Pancreas (tissue), 10 donors: Measurements from ENCODE around the gene DNM2. TPM values are rescaled to one million over a fixed set of nuclear protein-coding genes. Genes with fewer than 3 reads are reported as not detected.
A peak's percentile ranks its signal among the peaks of the same experiment; 100 is the strongest.

Experiments
- ATAC-seq, 4 donors: fragments of 200-7000 bp; cut with Tn5 transposase; one replicate each; pipeline versions ENCODE4 v1.8.0 to v1.9.1; 2020; ENCODE audit warnings: mild to moderate bottlenecking in 4 of 4, moderate library complexity in 4 of 4
- DNase-seq, 6 donors: peaks; one replicate each; pipeline ENCODE4 v3.0.0-alpha.2; 2020
- FAIRE-seq: peaks from 2 replicates; lab custom pipeline; 2012; peaks lifted over from hg19 to GRCh38; lab: Jason Lieb, UNC
- H3K27ac ChIP-seq, 4 donors: fragments of 200-600 bp; sonication (generic); 1 replicate in 3 of 4; 2 replicates in 1 of 4; pipeline versions ENCODE4 v1.5.0 to v1.8.0; 2020
- H3K27me3 ChIP-seq, 4 donors: fragments of 200-600 bp; one replicate each; pipeline ENCODE4 v1.8.0; 2021
- H3K36me3 ChIP-seq, 3 donors: fragments of 200-600 bp; sonication (generic) in 1 of 3; one replicate each; pipeline versions ENCODE4 v1.5.0 to v1.8.0; 2020 to 2021
- H3K4me1 ChIP-seq, 3 donors: fragments of 200-600 bp; one replicate each; pipeline ENCODE4 v1.8.0; 2021
- H3K4me3 ChIP-seq, 4 donors: fragments of 200-600 bp; sonication (generic) in 2 of 4; one replicate each; pipeline versions ENCODE4 v1.5.0 to v1.8.0; 2020 to 2021
- H3K9me3 ChIP-seq, 4 donors: fragments of 200-600 bp; one replicate each; pipeline ENCODE4 v1.8.0; 2021
- CTCF ChIP-seq, 4 donors: fragments of 200-600 bp; sonication (generic) in 3 of 4; IDR thresholded peaks; one replicate each; pipeline versions ENCODE4 v1.5.0 to v1.8.0; 2021; ENCODE audit warnings: antibody characterized with exemption in 4 of 4
- WGBS, 2 donors: extraction: QIAGEN DNeasy Blood & Tissue Kit; methylation state at CpG; one replicate each; pipeline ENCODE4 v1.1.7; 2013; 5-methylcytosine and 5-hydroxymethylcytosine counted together
- intact Hi-C, 3 donors: fragments of 100-400 bp; cut with DNase I; formaldehyde crosslinking; loops; one replicate each; pipeline versions ENCODE4 v1.11.1 to v1.14.2; 2022
- polyA plus RNA-seq, 2 donors: library from polyadenylated mRNA; stranded (reverse); fragments of 200-250 nt; gene quantifications; one replicate each; pipeline ENCODE4 v1.2.3, GENCODE V29; 2013
- total RNA-seq, 6 donors: library from RNA; stranded (reverse); fragmentation: NEBNext Ultra II Directional in 4 of 6; extraction: Animal tissue kit (Norgen Biotek cat#: 25700) in 4 of 6; gene quantifications; one replicate each; pipeline versions ENCODE4 v1.2.1 to v1.2.4, GENCODE V29; 2021 to 2023
- donor health status: healthy with polysubstance abuse.
- donor health status: DM: no; HTN: no; CAD: no; lungs with moderate emphysema.
- donor health status: DM: no; HTN: no; CAD: no.
- donor health status: control.
- donor health status: control.
- donor health status: Bipolar disorder and iron deficiency.
- donor health status: DM: yes; HTN: yes; CAD: no.
- donor health status: DM: no; HTN: no; CAD: no.
- donor health status: DM: no; HTN: no; CAD: no.
- donor health status: DM: yes; HTN: yes; CAD: no.

DNM2 gene
- total and polyA plus RNA-seq, 8 donors, result 52.5 to 115 (median 88.6) TPM

GRCh38 chr19:10838377-10838776 lies 120.5 kb downstream of the DNM2 start:
- Histone ChIP-seq H3K4me1 (peaks cover 0 to 6% (median 3%) of the 10 kb centered on the region in 3 donors), H3K27ac (peak overlapping the region in 3 of 4 donors; percentile 73 to 80 (median 73)), H3K9me3 (no peaks in the 10 kb centered on the region), H3K36me3 (no peaks in the 10 kb centered on the region), H3K27me3 (no peaks in the 10 kb centered on the region), H3K4me3 (no peak overlapping the region)
- 90 to 93% methylated on average over 11 of the region's 11 CpGs for WGBS, 2 donors
- FAIRE-seq (no peak), ATAC-seq (no peak), DNase-seq (peak in 1 of 6 donors; percentile 5)
- TF ChIP-seq CTCF (IDR thresholded peaks at IDR 0.05), result no peak
- intact Hi-C loops, result loop anchor here in 1 of 3 donors (10.0 kb wide), 1 partner anchor 124 kb away; the partner anchor contains the start of gene DNM2

DNA sequence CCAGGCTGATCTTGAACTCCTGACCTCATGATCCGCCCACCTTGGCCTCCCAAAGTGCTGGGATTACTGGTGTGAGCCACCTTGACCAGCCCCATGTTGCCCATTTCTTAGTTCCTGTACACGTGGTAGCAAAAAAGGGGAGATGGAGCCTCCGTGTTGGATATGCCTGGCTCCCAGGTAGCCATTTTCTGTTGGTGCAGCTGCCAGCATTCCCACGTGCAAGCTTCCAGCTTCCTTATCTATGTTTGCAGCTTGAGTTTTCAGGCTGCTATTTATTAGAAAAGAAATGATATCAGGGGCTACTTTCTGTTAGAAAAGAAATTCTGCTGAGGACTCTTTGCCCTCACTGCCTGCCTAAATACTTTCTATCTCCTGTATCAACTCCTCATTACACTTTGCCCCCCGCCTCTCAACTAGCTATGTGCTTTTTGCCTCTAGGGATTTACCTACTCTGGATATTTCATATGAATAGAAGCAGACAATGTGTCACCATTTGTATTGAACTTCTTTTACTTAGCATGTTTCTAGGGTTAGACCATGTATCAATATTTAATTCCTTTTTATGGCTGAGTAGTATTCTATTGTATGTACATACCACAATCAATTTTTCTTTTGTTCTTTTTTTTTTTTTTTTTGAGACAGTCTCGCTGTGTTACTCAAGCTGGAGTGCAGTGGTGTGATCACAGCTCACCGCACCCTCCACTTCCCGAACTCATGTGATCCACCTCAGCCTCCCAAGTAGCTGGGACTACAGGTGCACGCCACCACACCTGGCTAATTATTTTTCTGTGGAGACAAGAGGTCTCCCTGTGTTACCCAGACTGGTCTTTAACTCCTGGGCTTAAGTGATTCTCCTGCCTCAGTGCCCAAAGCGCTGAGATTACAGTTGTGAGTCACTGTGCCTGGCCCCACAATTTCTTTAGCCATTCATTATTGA lies 121.5 kb downstream of the DNM2 start:
- peak; percentile 65 to 87 (median 80) for DNase-seq
- intact Hi-C loops, result loop anchor here in 1 of 3 donors (10.0 kb wide), 1 partner anchor 125 kb away; the partner anchor contains the start of gene DNM2
- peak in 1 of 4 donors; percentile 3 for ATAC-seq
- TF ChIP-seq CTCF (IDR thresholded peaks at IDR 0.05), result no peak
- H3K9me3 ChIP-seq, result no peaks in the 10 kb centered on the region
- H3K27ac ChIP-seq, result peak overlapping the region; percentile 51 to 80 (median 73)
- H3K36me3 ChIP-seq, result no peaks in the 10 kb centered on the region
- FAIRE-seq, result no peak
- no peak overlapping the region for H3K4me3 ChIP-seq
- peaks cover 0 to 6% (median 3%) of the 10 kb centered on the region in 3 donors for H3K4me1 ChIP-seq
- 36 to 40% methylated on average over 10 of the region's 10 CpGs for WGBS, 2 donors
- no peaks in the 10 kb centered on the region for H3K27me3 ChIP-seq

DNA sequence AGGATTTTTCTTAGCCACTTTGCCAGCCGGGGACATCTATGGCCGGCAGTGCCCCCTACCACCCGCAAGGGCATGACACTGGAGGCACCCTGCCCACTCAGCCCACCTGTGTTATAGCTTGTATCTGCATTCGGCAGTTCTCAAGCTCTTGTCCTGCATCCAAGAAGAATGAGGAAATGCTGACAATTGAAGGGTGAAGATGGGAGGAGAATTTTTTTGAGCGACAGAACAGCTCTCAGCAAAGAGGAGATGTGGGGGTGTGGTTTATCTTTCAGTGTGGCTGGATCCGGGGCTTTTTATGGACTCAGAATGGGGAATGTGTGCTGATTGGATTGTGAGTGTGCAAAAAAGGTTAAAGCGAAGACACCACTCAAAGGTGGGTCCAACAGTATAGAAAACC lies 124.9 kb downstream of the DNM2 start:
- H3K4me3 ChIP-seq, result no peak overlapping the region
- DNase-seq (no peak), FAIRE-seq (no peak), ATAC-seq (no peak)
- H3K9me3 ChIP-seq, result no peaks in the 10 kb centered on the region
- no peaks in the 10 kb centered on the region for H3K36me3 ChIP-seq
- intact Hi-C loops, result no loop called here
- no peak overlapping the region for H3K27ac ChIP-seq
- no peaks in the 10 kb centered on the region for H3K27me3 ChIP-seq
- H3K4me1 ChIP-seq, result peaks cover 0 to 6% (median 3%) of the 10 kb centered on the region in 3 donors
- 91 to 92% methylated on average over 7 of the region's 7 CpGs for WGBS, 2 donors
- TF ChIP-seq CTCF (IDR thresholded peaks at IDR 0.05), result no peak

GRCh38 chr19:10846500-10847202 lies 128.8 kb downstream of the DNM2 start:
- Histone ChIP-seq H3K27ac (no peak overlapping the region), H3K27me3 (no peaks in the 10 kb centered on the region), H3K4me1 (no peaks in the 10 kb centered on the region), H3K4me3 (no peak overlapping the region), H3K9me3 (no peaks in the 10 kb centered on the region), H3K36me3 (no peaks in the 10 kb centered on the region)
- no peak for DNase-seq
- FAIRE-seq, result no peak
- no peak for ATAC-seq
- no peak for TF ChIP-seq CTCF (IDR thresholded peaks at IDR 0.05)
- intact Hi-C loops, result no loop called here
- 69 to 80% methylated on average over 2 of the region's 2 CpGs for WGBS, 2 donors
